ENCODE results near the gene RPS18. TPM values are rescaled to one million over a fixed set of nuclear protein-coding genes. Genes with fewer than 3 reads are reported as not detected.

The RPS18 gene
- total RNA-seq, 1 experiment from 2014 or later = 4,062 TPM

GRCh38 chr6:33315793-33316602 lies 44.1 kb downstream of the RPS18 start:
- DNase-seq (ENCODE audit: low read depth, low spot score) = no peak
- Histone ChIP-seq H3K9ac (ENCODE audit: low read length) (no peak overlapping the region), H3K79me2 (ENCODE audit: insufficient read depth, low read length) (peaks cover 44% of the 10 kb centered on the region), H4K20me1 (ENCODE audit: insufficient read depth) (no peaks in the 10 kb centered on the region), H3K27ac (ENCODE audit: low read depth, low read length) (peak overlapping the region; percentile 89; the same call in 1 of the 2 replicates), H3K36me3 (ENCODE audit: control insufficient read depth in 1 of 2, insufficient read depth in 2 of 2, low read length in 2 of 2) (peaks cover 22 to 28% of the 10 kb centered on the region in 2 experiments; a peak in 3 of 4 replicates), H3K9me3 (ENCODE audit: control insufficient read depth in 1 of 2, insufficient read depth in 1 of 2, low read depth in 1 of 2, low read length in 2 of 2) (no peaks in the 10 kb centered on the region), H2AFZ (ENCODE audit: low read depth, low read length, poor library complexity, severe bottlenecking) (no peak overlapping the region), H3K4me3 (replicated peaks in 1 of 2; ENCODE audit: low read depth in 1 of 2, low read length in 2 of 2) (no peak overlapping the region), H3K27me3 (ENCODE audit: insufficient read depth, low read length) (no peaks in the 10 kb centered on the region), H3K9me2 (ENCODE audit: insufficient read depth) (no peaks in the 10 kb centered on the region), H3K4me2 (ENCODE audit: low read length) (no peak overlapping the region), H3K4me1 (ENCODE audit: control insufficient read depth in 1 of 2, insufficient read depth in 2 of 2, low read length in 2 of 2) (peaks cover 43 to 64% of the 10 kb centered on the region in 2 experiments)
- CTCF ChIA-PET = no interaction called here
- BruUV-seq (replicated peaks) = no TSS peak
- no peak for TF ChIP-seq POLR2A (IDR thresholded peaks at IDR 0.05; ENCODE audit: borderline replicate concordance, extremely low read depth, insufficient read depth, insufficient read length)
- no peak for TF ChIP-seq SRF (IDR thresholded peaks at IDR 0.05; ENCODE audit: low read depth)
- no peak for TF ChIP-seq CEBPB (IDR thresholded peaks at IDR 0.05; ENCODE audit: low read depth)
- no peak for TF ChIP-seq ZNF274 (IDR thresholded peaks at IDR 0.05; ENCODE audit: low read depth, low read length)
- TF ChIP-seq REST (IDR thresholded peaks at IDR 0.05; ENCODE audit: low read depth) = no peak
- no peak for TF ChIP-seq ELF1 (IDR thresholded peaks at IDR 0.05; ENCODE audit: borderline replicate concordance, low read depth)
- TF ChIP-seq POLR2AphosphoS5 (IDR thresholded peaks at IDR 0.05; ENCODE audit: low read depth, low read length) = no peak
- TF ChIP-seq CBX3 (IDR thresholded peaks at IDR 0.05; ENCODE audit: low read depth) = no peak
- RAD21 ChIA-PET (ENCODE audit: low non-redundant PET in 1 of 2, low total read pairs in 2 of 2, uncharacterized antibody in 2 of 2, unreplicated experiment in 2 of 2) = no interaction called here
- POLR2A ChIA-PET = interaction anchor here (2.3 kb wide), 1 partner anchor 39 kb away, joined by 8 read pairs; the partner anchor contains the start of gene B3GALT4
- ATAC-seq = no peak
- intact Hi-C loops (cut with micrococcal nuclease) = loop anchor here (2.0 kb wide), 1 partner anchor 17 kb away; the partner anchor contains the start of gene RGL2
